Nephron (organoid): Measurements from ENCODE around the gene RFX5.
"Not testable (repeated sequence)": the region's sequence is repeated elsewhere in the genome, so short reads cannot be mapped to it uniquely, and the experiment has no call there.

Experiments
- H3K27ac Mint-ChIP-seq, 3 experiments: 2 replicates each; pipeline ENCODE4 v1.8.0; 2020; ENCODE audit warnings: mixed read lengths in 3 of 3, mild to moderate bottlenecking in 2 of 3, moderate library complexity in 1 of 3
- H3K27me3 Mint-ChIP-seq: 2 replicates; pipeline ENCODE4 v1.8.0; 2021; ENCODE audit warnings: low read depth, mild to moderate bottlenecking, moderate library complexity, mixed read lengths
- H3K36me3 Mint-ChIP-seq: 2 replicates; pipeline ENCODE4 v1.8.0; 2020; ENCODE audit warnings: low read depth, mixed read lengths
- H3K4me1 Mint-ChIP-seq: 2 replicates; pipeline ENCODE4 v1.8.0; 2020; ENCODE audit warnings: mixed read lengths
- H3K4me3 Mint-ChIP-seq, 3 experiments: 2 replicates each; pipeline ENCODE4 v1.8.0; 2020; ENCODE audit warnings: mild to moderate bottlenecking in 3 of 3, mixed read lengths in 3 of 3, moderate library complexity in 2 of 3
- H3K9me3 Mint-ChIP-seq: 2 replicates; pipeline ENCODE4 v1.8.0; 2020; ENCODE audit warnings: mixed read lengths
- CTCF ChIP-seq, 3 experiments: fragments of 200-600 bp; sonication (generic); IDR thresholded peaks; one replicate each; pipeline ENCODE4 v1.5.0; 2021; ENCODE audit warnings: antibody characterized with exemption in 3 of 3; ENCODE audit not compliant: unreplicated experiment in 3 of 3

The RFX5 gene

GRCh38 chr1:151364996-151365395, 17.9 kb upstream of the RFX5 start:
- Mint-ChIP-seq H3K9me3 (peaks cover 27% of the 10 kb centered on the region), H3K27me3 (no peaks in the 10 kb centered on the region), H3K4me3 (no peak overlapping the region), H3K27ac (no peak overlapping the region), H3K36me3 (peaks cover 73% of the 10 kb centered on the region), H3K4me1 (peaks cover 13% of the 10 kb centered on the region)
- no peak for TF ChIP-seq CTCF (IDR thresholded peaks at IDR 0.05; ENCODE audit: unreplicated experiment in 3 of 3)

GRCh38 chr1:151362308-151363155, 15.5 kb upstream of the RFX5 start:
- Mint-ChIP-seq H3K4me3 (no peak overlapping the region), H3K27ac (no peak overlapping the region), H3K27me3 (no peaks in the 10 kb centered on the region), H3K36me3 (peaks cover 63% of the 10 kb centered on the region), H3K9me3 (peaks cover 27% of the 10 kb centered on the region), H3K4me1 (peaks cover 2% of the 10 kb centered on the region)
- TF ChIP-seq CTCF (IDR thresholded peaks at IDR 0.05; ENCODE audit: unreplicated experiment in 3 of 3), result no peak

- Mint-ChIP-seq H3K4me3 (no peak overlapping the region), H3K27me3 (no peaks in the 10 kb centered on the region), H3K27ac (no peak overlapping the region), H3K9me3 (peaks cover 27% of the 10 kb centered on the region), H3K4me1 (peaks cover 4% of the 10 kb centered on the region), H3K36me3 (peaks cover 60% of the 10 kb centered on the region)
- no peak for TF ChIP-seq CTCF (IDR thresholded peaks at IDR 0.05; ENCODE audit: unreplicated experiment in 3 of 3)
Observed at GRCh38 chr1:151361883-151362282, 14.8 kb upstream of the RFX5 start.

- H3K27ac Mint-ChIP-seq, result peak overlapping the region in 2 of 3 experiments; percentile 55 to 59
- no peak for TF ChIP-seq CTCF (IDR thresholded peaks at IDR 0.05; ENCODE audit: unreplicated experiment in 3 of 3)
- peaks cover 19% of the 10 kb centered on the region for H3K9me3 Mint-ChIP-seq
- H3K27me3 Mint-ChIP-seq, result no peaks in the 10 kb centered on the region
- peaks cover 11% of the 10 kb centered on the region for H3K36me3 Mint-ChIP-seq
- H3K4me3 Mint-ChIP-seq, result no peak overlapping the region
- H3K4me1 Mint-ChIP-seq, result peaks cover 8% of the 10 kb centered on the region
Observed at GRCh38 chr1:151356696-151357095, 9.6 kb upstream of the RFX5 start.

GRCh38 chr1:151352021-151352718, 5.1 kb upstream of the RFX5 start:
- Mint-ChIP-seq H3K4me3 (no peak overlapping the region), H3K27ac (no peak overlapping the region), H3K27me3 (no peaks in the 10 kb centered on the region), H3K9me3 (peaks cover 15% of the 10 kb centered on the region), H3K36me3 (peaks cover 4% of the 10 kb centered on the region), H3K4me1 (peaks cover 14% of the 10 kb centered on the region)
- no peak for TF ChIP-seq CTCF (IDR thresholded peaks at IDR 0.05; ENCODE audit: unreplicated experiment in 3 of 3)

GRCh38 chr1:151350323-151350722, 3.3 kb upstream of the RFX5 start:
- H3K27ac Mint-ChIP-seq, result not testable (repeated sequence)
- H3K9me3 Mint-ChIP-seq, result peaks cover 15% of the 10 kb centered on the region

More at GRCh38 chr1:151350323-151350722, 3.3 kb upstream of the RFX5 start:
- Mint-ChIP-seq H3K4me1 (peaks cover 22% of the 10 kb centered on the region), H3K36me3 (peaks cover 11% of the 10 kb centered on the region)
- H3K27me3 Mint-ChIP-seq, H3K4me3 Mint-ChIP-seq: not testable (repeated sequence)
